Stimulated activated CD4-positive, alpha-beta T cell treated with anti-CD3 and anti-CD28 coated beads, Interleukin-4, amount 100 ng/mL, for 24 hours (primary cell): ENCODE measurements around the gene ATP5MC2.
"Not testable (repeated sequence)": the region's sequence is repeated elsewhere in the genome, so short reads cannot be mapped to it uniquely, and the experiment has no call there.

Source experiments
- DNase-seq: peaks from one replicate; pipeline ENCODE4 v3.0.0-alpha.2; 2020

Gene ATP5MC2

GRCh38 chr12:53688134-53688533 lies 12.3 kb upstream of the ATP5MC2 start:
- DNase-seq, result no peak

GRCh38 chr12:53686436-53686835 lies 10.6 kb upstream of the ATP5MC2 start:
- DNase-seq, result no peak

GRCh38 chr12:53684654-53685220 lies 8.9 kb upstream of the ATP5MC2 start:
- DNase-seq, result no peak

- DNase-seq, result no peak
These were observed 8.1 kb upstream of the ATP5MC2 start for GRCh38 chr12:53683983-53684382.

- DNase-seq, result no peak
These were observed 7.6 kb upstream of the ATP5MC2 start for GRCh38 chr12:53683494-53683893.

GRCh38 chr12:53680061-53680460 lies 4.2 kb upstream of the ATP5MC2 start:
- not testable (repeated sequence) for DNase-seq

GRCh38 chr12:53677800-53678148 lies 1.9 kb upstream of the ATP5MC2 start:
- DNase-seq, result no peak

GRCh38 chr12:53677016-53677799 lies 1.3 kb upstream of the ATP5MC2 start:
- no peak for DNase-seq

GRCh38 chr12:53676656-53677015 lies 753 bp upstream of the ATP5MC2 start:
- peak; percentile 23 for DNase-seq

- peak; percentile 10 for DNase-seq
These were observed 744 bp downstream of the ATP5MC2 start for GRCh38 chr12:53674977-53675700.

GRCh38 chr12:53670971-53671370 lies 4.9 kb downstream of the ATP5MC2 start:
- no peak for DNase-seq

GRCh38 chr12:53670308-53670707 lies 5.6 kb downstream of the ATP5MC2 start:
- DNase-seq, result no peak

- no peak for DNase-seq
These were observed 8.8 kb downstream of the ATP5MC2 start for GRCh38 chr12:53667080-53667479.

- no peak for DNase-seq
These were observed 10.9 kb downstream of the ATP5MC2 start for GRCh38 chr12:53664936-53665335.

- no peak for DNase-seq
These were observed 11.7 kb downstream of the ATP5MC2 start for GRCh38 chr12:53664191-53664590.

- no peak for DNase-seq
These were observed 15.8 kb downstream of the ATP5MC2 start for GRCh38 chr12:53660041-53660440.

- no peak for DNase-seq
These were observed 16.3 kb downstream of the ATP5MC2 start for GRCh38 chr12:53659571-53659981.

- DNase-seq, result no peak
These were observed 16.8 kb downstream of the ATP5MC2 start for GRCh38 chr12:53659011-53659551.

GRCh38 chr12:53657041-53657440 lies 18.8 kb downstream of the ATP5MC2 start:
- DNase-seq, result no peak

GRCh38 chr12:53653595-53653994 lies 22.3 kb downstream of the ATP5MC2 start:
- no peak for DNase-seq

GRCh38 chr12:53652366-53652765 lies 23.5 kb downstream of the ATP5MC2 start:
- DNase-seq, result no peak

GRCh38 chr12:53651737-53652136 lies 24.1 kb downstream of the ATP5MC2 start:
- no peak for DNase-seq

- not testable (repeated sequence) for DNase-seq
These were observed 29.6 kb downstream of the ATP5MC2 start for GRCh38 chr12:53646300-53646699.

- DNase-seq, result no peak
These were observed 30.7 kb downstream of the ATP5MC2 start for GRCh38 chr12:53645165-53645564.
